Head of caudate nucleus (tissue), 42 donors: ENCODE data around the gene ZNF417.
"Not testable (repeated sequence)": the region's sequence is repeated elsewhere in the genome, so short reads cannot be mapped to it uniquely, and the experiment has no call there.

ENCODE experiments used
- DNase-seq, 42 donors: peaks; one replicate each; pipeline versions ENCODE4 v3.0.0 to v3.0.0-alpha.2; 2020 to 2021; ENCODE audit warnings: mixed read lengths in 7 of 42
- intact Hi-C: fragments of 100-400 bp; cut with DNase I; formaldehyde crosslinking; loops from one replicate; pipeline ENCODE4 v1.15.0; 2022

ZNF417 gene

GRCh38 chr19:57916168-57916995 is at the start of gene ZNF417:
ZNF417 (minus strand) TSS chr19:57916592; CDS start chr19:57916411, 181 bp downstream.
- intact Hi-C loops, result not testable (repeated sequence)

GRCh38 chr19:57964761-57965160 is 48.4 kb upstream of the ZNF417 start:
- no peak for DNase-seq
- intact Hi-C loops, result no loop called here

More at GRCh38 chr19:57916168-57916995, at the start of gene ZNF417:
- peak; percentile 74 to 95 (median 90) for DNase-seq

GRCh38 chr19:57961785-57962184 is 45.4 kb upstream of the ZNF417 start:
- intact Hi-C loops, result no loop called here
- no peak for DNase-seq

GRCh38 chr19:57954996-57955395 is 38.6 kb upstream of the ZNF417 start:
- intact Hi-C loops, result no loop called here
- DNase-seq, result no peak

GRCh38 chr19:57949702-57950101 is 33.3 kb upstream of the ZNF417 start:
- DNase-seq, result no peak
- intact Hi-C loops, result loop anchor here (10.0 kb wide), 1 partner anchor 205 kb away; the partner anchor contains the start of gene ZNF329

- no peak for DNase-seq
- intact Hi-C loops, result loop anchor here (10.0 kb wide), 1 partner anchor 206 kb away; the partner anchor contains the start of gene ZNF329
Observed at GRCh38 chr19:57949296-57949695, 32.9 kb upstream of the ZNF417 start.

GRCh38 chr19:57947419-57948134 is 31.2 kb upstream of the ZNF417 start, which contains the start of gene ZNF256:
ZNF256 (minus strand) TSS chr19:57947706; CDS start chr19:57947474, 232 bp downstream.
- peak; percentile 91 to 99 (median 96) for DNase-seq
- intact Hi-C loops, result loop anchor here (10.0 kb wide), 1 partner anchor 207 kb away; the partner anchor contains the start of gene ZNF329

GRCh38 chr19:57947088-57947418 is 30.7 kb upstream of the ZNF417 start:
- intact Hi-C loops, result loop anchor here (10.0 kb wide), 1 partner anchor 208 kb away; the partner anchor contains the start of gene ZNF329
- peak in 4 of 42 donors; percentile 1 to 9 (median 4) for DNase-seq

- DNase-seq, result no peak
- intact Hi-C loops, result loop anchor here (10.0 kb wide), 1 partner anchor 208 kb away; the partner anchor contains the start of gene ZNF329
Observed at GRCh38 chr19:57946316-57946715, 29.9 kb upstream of the ZNF417 start.

- intact Hi-C loops, result loop anchor here (10.0 kb wide), 1 partner anchor 213 kb away; the partner anchor contains the start of gene ZNF329
- DNase-seq, result no peak
Observed at GRCh38 chr19:57941593-57941992, 25.2 kb upstream of the ZNF417 start.

- intact Hi-C loops, result no loop called here
- peak in 13 of 42 donors; percentile 5 to 60 (median 15) for DNase-seq
Observed at GRCh38 chr19:57935731-57936130, 19.3 kb upstream of the ZNF417 start.

- DNase-seq, result peak; percentile 58 to 94 (median 84)
- intact Hi-C loops, result no loop called here
Observed at GRCh38 chr19:57934820-57935665, 18.7 kb upstream of the ZNF417 start, which contains the start of gene ZNF418. ZNF418 (minus strand) TSS chr19:57935402; CDS start chr19:57933822, 1,580 bp downstream.

- no peak for DNase-seq
- intact Hi-C loops, result no loop called here
Observed at GRCh38 chr19:57927587-57927986, 11.2 kb upstream of the ZNF417 start.

- DNase-seq, result no peak
- intact Hi-C loops, result no loop called here
Observed at GRCh38 chr19:57914531-57914930, 1.9 kb downstream of the ZNF417 start.

- DNase-seq, result no peak
- intact Hi-C loops, result no loop called here
Observed at GRCh38 chr19:57907394-57907793, 9.0 kb downstream of the ZNF417 start.

GRCh38 chr19:57905258-57905657 is 11.1 kb downstream of the ZNF417 start:
- DNase-seq, result no peak
- intact Hi-C loops, result no loop called here

- no peak for DNase-seq
- intact Hi-C loops, result no loop called here
Observed at GRCh38 chr19:57903618-57904184, 12.7 kb downstream of the ZNF417 start.

- intact Hi-C loops, result no loop called here
- no peak for DNase-seq
Observed at GRCh38 chr19:57900311-57900710, 16.1 kb downstream of the ZNF417 start.
